CD14-positive monocyte (primary cell): ENCODE data around the gene SIM1. TPM values are rescaled to one million over a fixed set of nuclear protein-coding genes. Genes with fewer than 3 reads are reported as not detected.

ENCODE experiments used
- DNase-seq, 3 donors: peaks; one replicate each; pipeline ENCODE4 v3.0.0-alpha.2; 2011 to 2022
- H2AFZ ChIP-seq: 2 replicates; pipeline ENCODE4 v1.6.0; 2012; ENCODE audit warnings: mild to moderate bottlenecking, low read depth, low read length, inconsistent platforms; ENCODE audit not compliant: insufficient read depth, poor library complexity, severe bottlenecking
- H3K27ac ChIP-seq, 2 donors: 1 replicate in 1 of 2; 2 replicates in 1 of 2; pipeline ENCODE4 v1.5.1; 2012 to 2013; ENCODE audit warnings: low read length in 2 of 2, control low read depth in 1 of 2, inconsistent platforms in 1 of 2, low read depth in 1 of 2, mild to moderate bottlenecking in 1 of 2
- H3K27me3 ChIP-seq, 2 donors: one replicate each; pipeline versions ENCODE4 v1.6.0 to v1.6.1; 2011 to 2013; ENCODE audit warnings: low read length in 2 of 2; ENCODE audit not compliant: control insufficient read depth in 2 of 2, insufficient read depth in 2 of 2
- H3K36me3 ChIP-seq, 2 donors: replicated peaks in 1 of 2; 1 replicate in 1 of 2; 2 replicates in 1 of 2; pipeline versions ENCODE4 v1.5.1 to v1.6.1; 2012 to 2013; ENCODE audit warnings: low read length in 2 of 2, control low read depth in 1 of 2, inconsistent platforms in 1 of 2, mild to moderate bottlenecking in 1 of 2; ENCODE audit not compliant: insufficient read depth in 2 of 2, control insufficient read depth in 1 of 2
- H3K4me1 ChIP-seq, 2 donors: 1 replicate in 1 of 2; 2 replicates in 1 of 2; pipeline versions ENCODE4 v1.5.1 to v1.6.1; 2012 to 2013; ENCODE audit warnings: low read length in 2 of 2, control low read depth in 1 of 2, inconsistent platforms in 1 of 2, mild to moderate bottlenecking in 1 of 2, moderate library complexity in 1 of 2; ENCODE audit not compliant: insufficient read depth in 2 of 2, control insufficient read depth in 1 of 2
- H3K4me2 ChIP-seq: replicated peaks from 2 replicates; pipeline ENCODE3; 2012; ENCODE audit warnings: low read length, moderate library complexity, mild to moderate bottlenecking; ENCODE audit not compliant: poor library complexity, severe bottlenecking; ENCODE audit errors: extremely low read depth
- H3K4me3 ChIP-seq, 3 experiments: fragments of 200-600 bp in 1 of 3; sonication (generic) in 1 of 3; replicated peaks in 1 of 3; 1 replicate in 2 of 3; 2 replicates in 1 of 3; pipeline ENCODE4 v1.5.1; 2011 to 2013; ENCODE audit warnings: low read length in 3 of 3, mild to moderate bottlenecking in 3 of 3, control low read depth in 2 of 3, low read depth in 2 of 3, inconsistent platforms in 1 of 3, moderate library complexity in 1 of 3
- H3K79me2 ChIP-seq: 2 replicates; pipeline ENCODE4 v1.6.0; 2012; ENCODE audit warnings: mild to moderate bottlenecking, control low read depth, inconsistent platforms, low read length, moderate library complexity; ENCODE audit not compliant: insufficient read depth
- H3K9ac ChIP-seq: 2 replicates; pipeline ENCODE4 v1.6.0; 2017; ENCODE audit warnings: low read length, mild to moderate bottlenecking; ENCODE audit not compliant: insufficient read depth, poor library complexity, severe bottlenecking
- H3K9me3 ChIP-seq, 2 donors: replicated peaks in 1 of 2; 1 replicate in 1 of 2; 2 replicates in 1 of 2; pipeline versions ENCODE4 v1.5.1 to v1.6.1; 2012 to 2013; ENCODE audit warnings: low read length in 2 of 2, control low read depth in 1 of 2; ENCODE audit not compliant: control insufficient read depth in 1 of 2, insufficient read depth in 1 of 2
- H4K20me1 ChIP-seq: 2 replicates; pipeline ENCODE4 v1.6.0; 2012; ENCODE audit warnings: mild to moderate bottlenecking, low read length, control low read depth, moderate library complexity; ENCODE audit not compliant: insufficient read depth
- H3K27ac Mint-ChIP-seq, 7 donors: one replicate each; pipeline ENCODE4 v1.8.0; 2020; ENCODE audit warnings: mild to moderate bottlenecking in 7 of 7, mixed read lengths in 7 of 7, moderate library complexity in 6 of 7, inconsistent platforms in 2 of 7
- H3K27me3 Mint-ChIP-seq, 3 donors: one replicate each; pipeline ENCODE4 v1.8.0; 2021 to 2022; ENCODE audit warnings: low read depth in 3 of 3, mild to moderate bottlenecking in 3 of 3, mixed read lengths in 3 of 3, moderate library complexity in 3 of 3, inconsistent platforms in 1 of 3
- H3K36me3 Mint-ChIP-seq, 2 donors: one replicate each; pipeline ENCODE4 v1.8.0; 2020; ENCODE audit warnings: mixed read lengths in 2 of 2, inconsistent platforms in 1 of 2, mild to moderate bottlenecking in 1 of 2
- H3K4me1 Mint-ChIP-seq: one replicate; pipeline ENCODE4 v1.8.0; 2020; ENCODE audit warnings: mild to moderate bottlenecking, mixed read lengths
- H3K4me3 Mint-ChIP-seq, 2 donors: one replicate each; pipeline ENCODE4 v1.8.0; 2020; ENCODE audit warnings: mild to moderate bottlenecking in 2 of 2, mixed read lengths in 2 of 2, moderate library complexity in 1 of 2
- H3K9me3 Mint-ChIP-seq, 7 donors: one replicate each; pipeline ENCODE4 v1.8.0; 2020 to 2022; ENCODE audit warnings: mixed read lengths in 7 of 7, mild to moderate bottlenecking in 6 of 7, moderate library complexity in 6 of 7, inconsistent platforms in 2 of 7
- WGBS: methylation state at CpG from one replicate; pipeline ENCODE4 v1.1.5; 2013; ENCODE audit warnings: missing lambda C conversion rate; ENCODE audit not compliant: insufficient coverage; 5-methylcytosine and 5-hydroxymethylcytosine counted together
- intact Hi-C, 2 donors: fragments of 100-400 bp; cut with micrococcal nuclease; formaldehyde crosslinking; loops; one replicate each; pipeline versions ENCODE4 v1.15.0 to v1.15.1; 2023
- polyA plus RNA-seq, 3 donors: library from polyadenylated mRNA; depleted of rRNA in 1 of 3; unstranded in 2 of 3; stranded (reverse) in 1 of 3; fragments of 300-500 nt in 2 of 3; fragments of >200 nt in 1 of 3; fragmentation: Illumina TruSeq in 2 of 3; gene quantifications; 1 replicate in 2 of 3; 2 replicates in 1 of 3; pipeline ENCODE4 v1.2.3, GENCODE V29; 2012 to 2021
- TF ChIP-seq, protein P1 (sequence below): fragments of 200-600 bp; IDR thresholded peaks from one replicate; pipeline ENCODE4 v1.8.0; 2022; ENCODE audit warnings: antibody characterized with exemption, mild to moderate bottlenecking

The SIM1 gene
- polyA plus RNA-seq, 3 donors: not detected

DNA sequence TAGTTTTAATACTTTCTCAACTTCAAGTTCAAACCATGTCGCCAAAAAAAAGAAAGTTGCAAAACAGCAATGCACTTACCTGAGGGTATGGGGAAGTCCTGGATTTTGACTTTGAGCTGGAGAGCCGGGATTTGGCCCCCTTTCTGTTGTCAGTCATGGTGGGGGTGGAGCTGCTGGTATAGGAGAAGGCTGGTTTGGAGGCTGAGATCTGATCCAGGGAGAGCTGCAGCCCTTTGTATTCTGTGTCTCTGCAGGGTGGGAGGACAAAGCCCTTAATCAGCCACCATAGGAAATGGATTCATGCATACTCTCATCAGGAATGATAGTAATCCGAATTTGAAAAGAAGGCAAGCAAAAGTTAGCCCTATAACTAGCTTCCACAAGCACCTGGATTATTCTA lies 44.0 kb downstream of the SIM1 start:
- no peak overlapping the region for H3K4me3 Mint-ChIP-seq

DNA sequence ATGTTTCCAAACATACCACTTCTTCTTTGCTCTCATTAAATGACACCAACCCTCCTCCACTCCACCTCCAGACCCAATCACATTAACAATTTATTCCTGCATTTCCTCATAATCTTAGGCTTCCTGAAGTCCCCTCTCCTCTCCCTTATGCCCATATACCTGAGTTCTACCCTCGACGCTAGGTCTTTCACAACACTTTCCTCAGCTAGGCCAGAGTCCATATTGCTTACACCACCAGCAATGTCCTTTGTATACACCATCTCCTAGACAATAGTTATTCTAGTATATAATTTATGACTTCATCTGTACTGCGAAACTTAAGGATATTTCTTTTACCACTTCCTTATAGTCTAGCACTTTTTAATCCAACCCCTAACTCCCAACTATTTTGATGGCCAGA lies 47.7 kb downstream of the SIM1 start:
- no peak overlapping the region for H3K4me3 Mint-ChIP-seq
- WGBS: 100% methylated on average over 2 of the region's 3 CpGs
- H3K9me3 Mint-ChIP-seq: peaks cover 0 to 3% (median under 1%) of the 10 kb centered on the region in 7 donors
- H3K4me3 ChIP-seq: no peak overlapping the region
- DNase-seq: no peak
- no peak overlapping the region for H3K4me2 ChIP-seq
- H3K36me3 Mint-ChIP-seq: no peaks in the 10 kb centered on the region
- TF ChIP-seq, protein P1, sequence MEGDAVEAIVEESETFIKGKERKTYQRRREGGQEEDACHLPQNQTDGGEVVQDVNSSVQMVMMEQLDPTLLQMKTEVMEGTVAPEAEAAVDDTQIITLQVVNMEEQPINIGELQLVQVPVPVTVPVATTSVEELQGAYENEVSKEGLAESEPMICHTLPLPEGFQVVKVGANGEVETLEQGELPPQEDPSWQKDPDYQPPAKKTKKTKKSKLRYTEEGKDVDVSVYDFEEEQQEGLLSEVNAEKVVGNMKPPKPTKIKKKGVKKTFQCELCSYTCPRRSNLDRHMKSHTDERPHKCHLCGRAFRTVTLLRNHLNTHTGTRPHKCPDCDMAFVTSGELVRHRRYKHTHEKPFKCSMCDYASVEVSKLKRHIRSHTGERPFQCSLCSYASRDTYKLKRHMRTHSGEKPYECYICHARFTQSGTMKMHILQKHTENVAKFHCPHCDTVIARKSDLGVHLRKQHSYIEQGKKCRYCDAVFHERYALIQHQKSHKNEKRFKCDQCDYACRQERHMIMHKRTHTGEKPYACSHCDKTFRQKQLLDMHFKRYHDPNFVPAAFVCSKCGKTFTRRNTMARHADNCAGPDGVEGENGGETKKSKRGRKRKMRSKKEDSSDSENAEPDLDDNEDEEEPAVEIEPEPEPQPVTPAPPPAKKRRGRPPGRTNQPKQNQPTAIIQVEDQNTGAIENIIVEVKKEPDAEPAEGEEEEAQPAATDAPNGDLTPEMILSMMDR: no peak
- no peaks in the 10 kb centered on the region for H3K9me3 ChIP-seq
- no peaks in the 10 kb centered on the region for H3K36me3 ChIP-seq
- no peaks in the 10 kb centered on the region for H4K20me1 ChIP-seq
- H3K27ac ChIP-seq: no peak overlapping the region
- no peaks in the 10 kb centered on the region for H3K4me1 ChIP-seq
- H2AFZ ChIP-seq: no peak overlapping the region
- H3K79me2 ChIP-seq: no peaks in the 10 kb centered on the region
- no peaks in the 10 kb centered on the region for H3K4me1 Mint-ChIP-seq
- H3K27me3 Mint-ChIP-seq: peaks cover 3 to 5% (median 3%) of the 10 kb centered on the region in 3 donors
- intact Hi-C loops: no loop called here
- no peak overlapping the region for H3K9ac ChIP-seq
- H3K27me3 ChIP-seq: no peaks in the 10 kb centered on the region
- H3K27ac Mint-ChIP-seq: no peak overlapping the region

More for the DNA sequence above, 44.0 kb downstream of the SIM1 start:
- TF ChIP-seq, protein P1: no peak
- Mint-ChIP-seq H3K4me1 (no peaks in the 10 kb centered on the region), H3K36me3 (no peaks in the 10 kb centered on the region), H3K27me3 (peaks cover 1 to 4% (median 3%) of the 10 kb centered on the region in 3 donors), H3K27ac (no peak overlapping the region), H3K9me3 (peaks cover 0 to 5% (median 0%) of the 10 kb centered on the region in 7 donors)
- DNase-seq: no peak
- Histone ChIP-seq H3K4me1 (no peaks in the 10 kb centered on the region), H3K36me3 (no peaks in the 10 kb centered on the region), H2AFZ (no peak overlapping the region), H3K4me2 (no peak overlapping the region), H3K27me3 (no peaks in the 10 kb centered on the region), H3K9ac (no peak overlapping the region), H3K79me2 (no peaks in the 10 kb centered on the region), H3K27ac (no peak overlapping the region), H3K4me3 (no peak overlapping the region), H3K9me3 (no peaks in the 10 kb centered on the region), H4K20me1 (no peaks in the 10 kb centered on the region)
- intact Hi-C loops: no loop called here
- no CpG with 5 or more reads among the region's 3 CpGs for WGBS
